NCI-H1694 treated with DMSO at 0.1 percent for 48 hours (cell line): ENCODE measurements around the gene SIX1.

Source experiments
- DNase-seq: peaks from one replicate; lab custom pipeline; 2025; lab: John Stamatoyannopoulos, UW

The SIX1 gene

GRCh38 chr14:60655119-60655897, 6.0 kb upstream of the SIX1 start:
- no peak for DNase-seq

GRCh38 chr14:60654334-60654821, 5.1 kb upstream of the SIX1 start:
- DNase-seq: no peak

- DNase-seq: no peak
Observed at GRCh38 chr14:60653701-60654161, 4.5 kb upstream of the SIX1 start.

- no peak for DNase-seq
Observed at GRCh38 chr14:60652674-60653651, 3.7 kb upstream of the SIX1 start.

DNA sequence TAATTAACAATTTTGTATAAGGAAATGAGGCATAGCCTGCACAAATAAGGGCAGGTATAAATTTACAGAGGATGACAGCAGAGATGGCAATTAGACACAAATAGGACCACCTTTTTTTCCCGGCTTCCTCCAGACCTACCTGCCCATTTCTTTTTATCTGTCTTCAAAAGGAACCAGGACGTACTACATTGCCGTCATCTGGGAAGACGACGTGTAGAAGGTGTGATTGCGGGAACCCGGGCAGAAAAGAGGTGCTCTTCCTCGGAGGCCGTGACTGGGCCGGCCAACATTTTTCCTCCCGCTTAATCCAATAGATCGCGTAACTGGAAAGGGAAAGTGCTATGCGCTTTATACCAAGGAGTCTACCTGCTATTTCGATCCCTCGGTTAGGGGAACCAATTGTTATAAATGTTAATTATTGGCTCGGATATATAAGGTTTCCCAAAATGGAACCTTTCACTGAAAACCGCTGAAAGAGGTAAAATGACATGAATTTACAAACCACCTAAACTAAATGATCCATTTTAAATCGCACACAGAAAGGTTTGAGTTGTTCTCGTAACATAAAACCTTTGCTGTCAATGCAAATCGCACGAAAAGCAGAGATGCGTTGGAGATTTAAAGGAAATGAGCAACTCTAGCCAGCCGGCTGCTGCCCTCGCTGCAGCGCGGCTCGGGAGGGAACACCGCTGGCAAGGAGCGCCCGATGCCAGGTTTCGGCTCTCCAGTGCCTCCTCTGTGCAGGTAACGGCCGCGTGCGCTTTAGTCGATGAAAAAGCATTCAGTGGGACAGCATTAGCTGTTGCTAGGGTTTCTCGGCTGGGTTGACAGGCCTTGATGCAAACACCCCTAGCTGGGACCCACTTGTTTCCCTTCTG, 2.8 kb upstream of the SIX1 start:
- no peak for DNase-seq

GRCh38 chr14:60651086-60651795, 2.0 kb upstream of the SIX1 start:
- DNase-seq: no peak

DNA sequence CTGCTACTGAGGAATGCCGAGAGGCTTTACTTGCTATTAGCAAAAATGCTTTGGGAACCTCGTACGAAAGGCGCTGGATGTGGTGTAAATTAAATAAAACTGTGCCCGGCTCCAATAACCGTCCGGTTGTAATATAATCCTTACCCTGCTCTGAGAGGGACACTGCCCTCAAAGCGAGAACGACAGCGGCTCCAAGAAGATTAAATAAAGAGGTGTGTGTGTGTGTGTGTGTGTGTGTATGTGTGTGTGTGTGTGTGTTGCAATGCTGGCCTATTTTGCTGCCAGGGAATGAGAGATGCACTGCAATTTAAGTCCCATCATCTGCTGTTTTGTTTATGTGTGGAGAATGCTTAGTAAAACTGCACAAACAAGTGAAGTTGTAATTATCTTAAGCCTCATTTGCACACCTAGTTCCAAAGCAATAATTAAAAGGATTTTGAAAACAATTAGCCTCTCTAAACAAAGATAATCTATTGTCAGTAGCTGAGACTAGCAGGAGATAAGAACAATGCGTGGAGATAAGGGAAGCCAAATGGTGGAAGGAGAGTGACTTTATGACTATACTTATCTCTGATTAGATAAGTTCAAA, 1.2 kb upstream of the SIX1 start:
- DNase-seq: no peak

GRCh38 chr14:60649875-60650372, 647 bp upstream of the SIX1 start:
- peak; percentile 51 for DNase-seq

DNA sequence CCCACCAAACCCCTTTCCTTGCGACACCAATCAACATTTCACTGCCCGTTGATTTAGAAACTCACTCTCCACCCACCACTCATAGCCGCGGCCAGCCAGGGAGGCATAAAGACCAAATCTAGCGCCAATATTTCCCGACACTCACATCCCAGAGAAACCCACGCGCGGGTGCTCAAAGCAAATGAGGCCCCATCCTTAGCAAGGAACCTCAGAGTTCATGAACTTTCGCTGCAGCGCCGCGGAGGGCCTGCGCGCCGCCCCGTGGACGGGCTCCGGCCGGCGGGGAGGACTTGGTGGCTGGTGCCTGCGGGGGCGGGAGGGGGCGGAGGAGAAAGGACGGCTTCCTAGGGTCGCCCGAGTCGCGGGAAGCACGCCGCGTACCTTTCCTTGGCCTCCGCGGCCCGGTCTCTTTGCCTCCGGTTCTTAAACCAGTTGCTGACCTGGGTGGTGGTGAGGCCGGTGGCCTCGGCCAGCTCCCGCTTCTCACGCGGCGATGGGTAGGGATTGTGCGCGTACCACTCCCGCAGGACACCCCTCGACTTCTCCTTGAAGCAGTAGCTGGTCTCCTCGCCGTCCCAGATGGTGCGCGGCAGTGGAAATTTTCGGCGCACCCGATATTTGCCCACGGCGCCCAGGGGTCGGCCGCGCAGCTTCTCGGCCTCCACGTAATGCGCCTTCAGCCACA, 886 bp downstream of the SIX1 start:
- DNase-seq: no peak

- no peak for DNase-seq
Observed at GRCh38 chr14:60647837-60648248, 1.4 kb downstream of the SIX1 start.

GRCh38 chr14:60647081-60647836, 2.0 kb downstream of the SIX1 start:
- DNase-seq: no peak

DNA sequence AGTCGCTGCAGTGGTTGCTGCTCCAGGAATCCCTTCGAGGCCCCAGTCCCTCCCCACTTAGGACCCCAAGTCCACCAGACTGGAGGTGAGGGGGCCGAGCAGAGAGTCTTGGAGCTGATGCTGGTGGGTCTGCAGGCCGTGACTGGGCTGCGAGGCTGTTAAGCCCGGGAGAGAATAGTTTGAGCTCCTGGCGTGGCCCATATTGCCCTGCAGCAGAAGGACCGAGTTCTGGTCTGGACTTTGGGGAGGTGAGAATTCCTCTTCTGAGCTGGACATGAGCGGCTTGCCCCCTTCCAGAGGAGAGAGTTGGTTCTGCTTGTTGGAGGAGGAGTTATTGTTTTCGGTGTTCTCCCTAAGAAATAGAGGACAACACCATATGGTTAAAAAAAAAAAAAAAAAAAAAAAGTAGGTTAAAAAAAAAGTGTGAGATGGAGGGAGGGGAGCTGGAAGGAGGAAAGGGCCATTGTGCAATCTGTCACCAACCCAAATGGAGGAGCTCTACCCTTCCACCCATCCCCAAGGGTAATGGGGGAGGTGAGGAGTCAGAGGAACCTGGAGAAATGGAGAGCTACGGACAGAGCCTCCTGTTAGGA, 3.0 kb downstream of the SIX1 start:
- DNase-seq: peak; percentile 56

- DNase-seq: no peak
Observed at GRCh38 chr14:60645126-60645741, 4.0 kb downstream of the SIX1 start.

GRCh38 chr14:60644666-60645065, 4.6 kb downstream of the SIX1 start:
- no peak for DNase-seq

DNA sequence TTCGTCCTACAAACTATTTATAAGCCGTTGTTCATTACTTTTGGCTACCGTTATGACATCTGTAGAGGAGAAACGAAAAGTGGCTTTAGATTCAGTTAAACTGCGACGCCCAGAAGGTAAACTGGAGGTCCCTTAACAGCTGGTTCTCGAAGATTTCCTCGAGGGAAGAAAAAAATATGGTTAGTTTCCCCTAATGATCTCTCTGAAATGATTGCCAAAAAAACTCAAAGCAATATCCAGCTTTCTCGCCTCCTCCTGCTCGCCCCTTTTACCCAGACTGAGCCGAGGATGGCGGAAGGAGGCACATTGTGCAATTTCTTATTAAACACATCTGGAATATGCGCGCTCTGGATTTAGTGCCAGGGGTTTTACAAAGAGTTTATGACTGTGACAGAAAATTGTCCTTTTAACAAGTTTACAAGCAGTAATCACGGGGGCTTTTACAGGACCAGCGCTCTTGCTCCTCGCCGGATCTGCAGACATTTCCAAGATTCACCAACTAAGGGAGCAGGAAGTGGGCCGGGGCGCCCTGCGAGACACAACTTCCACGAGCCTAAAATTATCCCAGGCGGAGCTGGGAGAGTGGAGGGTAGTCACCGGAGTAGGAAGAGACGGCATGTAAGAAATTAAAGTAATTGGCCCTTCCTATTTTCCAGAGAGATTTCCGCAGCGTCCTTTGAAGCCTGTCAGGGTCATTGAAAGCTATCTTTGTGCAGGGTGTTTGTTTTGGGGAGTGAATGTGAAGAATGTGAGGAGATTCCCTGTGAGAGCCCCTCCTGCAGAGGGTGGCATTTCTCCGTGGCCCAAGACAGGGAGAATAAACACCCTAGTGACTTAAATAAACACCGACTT, 5.6 kb downstream of the SIX1 start:
- DNase-seq: no peak

DNA sequence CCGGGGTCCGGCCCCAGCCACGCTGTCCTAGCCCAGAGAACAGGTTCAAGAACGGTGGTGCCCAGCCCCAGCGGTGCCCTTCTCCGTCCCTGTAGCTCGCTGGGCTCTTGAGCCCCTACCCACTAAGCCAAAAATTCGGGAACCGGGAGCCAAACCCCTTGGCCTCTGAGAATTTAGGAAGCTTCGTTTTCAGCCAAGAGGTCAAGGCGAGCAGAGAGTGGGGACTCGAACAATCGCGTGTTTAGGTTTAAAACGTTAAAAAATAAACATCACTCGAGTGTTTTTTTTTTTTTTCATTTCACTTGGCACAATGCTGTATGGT, 6.2 kb downstream of the SIX1 start:
- DNase-seq: no peak
